Measurements from ENCODE around the gene MARCKSL1.
"Not testable (repeated sequence)": the region's sequence is repeated elsewhere in the genome, so short reads cannot be mapped to it uniquely, and the experiment has no call there.

Gene MARCKSL1, protein sequence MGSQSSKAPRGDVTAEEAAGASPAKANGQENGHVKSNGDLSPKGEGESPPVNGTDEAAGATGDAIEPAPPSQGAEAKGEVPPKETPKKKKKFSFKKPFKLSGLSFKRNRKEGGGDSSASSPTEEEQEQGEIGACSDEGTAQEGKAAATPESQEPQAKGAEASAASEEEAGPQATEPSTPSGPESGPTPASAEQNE

DNA sequence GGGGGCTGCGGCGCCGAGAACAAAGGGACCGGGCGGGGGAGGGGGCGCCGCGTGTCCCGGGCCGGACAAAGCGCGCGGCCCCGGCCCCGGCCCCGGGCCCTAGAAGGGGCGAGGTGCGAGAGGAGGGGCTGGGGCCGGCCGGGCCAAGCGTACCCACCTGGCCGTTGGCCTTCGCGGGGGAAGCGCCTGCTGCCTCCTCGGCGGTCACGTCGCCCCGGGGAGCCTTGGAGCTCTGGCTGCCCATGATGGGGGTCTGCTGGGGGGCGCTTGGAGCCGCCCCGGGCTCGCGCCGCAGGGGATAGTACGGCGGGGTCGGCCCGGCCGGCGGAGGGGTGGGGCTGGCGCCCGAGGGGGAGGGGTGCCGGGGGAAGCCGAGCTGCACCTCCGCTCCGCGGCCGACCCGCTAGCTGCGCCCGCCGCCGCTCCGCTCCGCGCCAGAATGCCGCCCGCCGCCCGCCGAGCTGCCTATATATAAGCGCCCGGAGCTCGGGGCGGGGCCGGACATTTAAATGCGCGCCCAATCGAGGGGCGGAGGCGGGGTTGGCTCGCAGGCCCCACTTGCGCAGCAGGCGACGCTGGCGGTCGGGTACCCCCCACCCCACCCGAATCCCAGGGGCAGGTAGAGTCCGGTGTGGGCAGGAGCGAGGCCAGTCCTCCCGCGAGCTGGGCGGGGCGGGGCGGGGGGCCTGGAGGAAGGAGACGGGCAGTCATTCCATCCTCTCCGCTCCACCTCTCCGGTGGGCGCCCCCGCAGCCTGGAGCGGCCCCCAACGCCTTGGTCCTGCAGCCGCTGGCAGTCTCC lies at the start of gene MARCKSL1:
TSS of gene MARCKSL1 (minus strand) at position 444 of the 801 bp plus-strand sequence. CDS start at position 244, 200 bp downstream.
- DNase-seq: peak; percentile 95

DNA sequence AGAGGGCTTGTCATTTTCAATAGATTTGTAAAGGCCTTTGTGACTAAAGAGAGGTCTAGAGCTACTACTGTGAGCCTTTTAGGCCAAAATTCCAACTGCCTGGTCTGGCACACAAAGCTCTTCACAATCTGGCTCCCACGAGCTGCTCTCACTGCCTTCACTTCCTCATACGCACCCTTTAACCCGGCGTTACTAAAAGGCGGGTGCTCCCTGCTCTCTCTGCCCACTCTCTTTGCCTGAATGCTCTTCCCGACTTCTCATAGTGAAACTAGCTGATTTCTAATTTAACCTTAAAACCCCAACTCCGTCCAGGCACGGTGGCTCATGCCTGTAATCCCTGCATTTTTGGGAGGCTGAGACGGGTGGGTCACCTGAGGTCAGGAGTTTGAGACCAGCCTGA lies 44.0 kb upstream of the MARCKSL1 start:
- DNase-seq: no peak

DNA sequence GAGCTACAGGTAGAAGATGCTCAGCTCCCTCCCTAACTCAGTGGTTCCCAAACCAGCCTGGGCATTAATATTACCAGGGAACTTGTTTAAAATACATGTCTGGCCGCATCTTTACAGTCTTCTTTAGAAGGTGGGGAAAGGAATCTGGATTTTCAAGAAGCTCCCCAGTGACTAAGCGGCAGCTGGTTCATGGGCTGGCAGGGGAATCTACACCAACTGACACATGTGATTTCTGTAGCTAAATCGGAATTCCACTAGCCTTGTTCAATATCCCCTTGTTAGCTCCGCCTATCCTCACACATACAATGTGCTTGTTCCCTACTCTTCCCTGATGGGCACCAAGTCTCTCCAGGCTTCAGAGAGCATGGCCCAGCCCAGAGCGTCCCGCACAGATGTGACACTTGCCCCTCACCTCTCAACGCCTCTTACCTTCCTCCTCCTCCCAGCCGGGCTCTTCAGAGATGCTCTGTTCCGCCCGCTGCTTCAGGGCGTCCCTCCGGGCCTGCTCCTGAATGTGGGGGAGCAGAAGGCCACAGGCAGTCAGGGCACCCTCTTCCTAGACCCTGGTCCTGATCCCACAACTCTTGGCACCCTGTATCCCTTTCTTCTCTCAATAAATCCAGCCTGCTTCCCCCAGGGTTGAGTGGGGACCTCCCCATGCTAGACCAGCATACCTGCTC lies 41.6 kb upstream of the MARCKSL1 start:
- DNase-seq: no peak

DNA sequence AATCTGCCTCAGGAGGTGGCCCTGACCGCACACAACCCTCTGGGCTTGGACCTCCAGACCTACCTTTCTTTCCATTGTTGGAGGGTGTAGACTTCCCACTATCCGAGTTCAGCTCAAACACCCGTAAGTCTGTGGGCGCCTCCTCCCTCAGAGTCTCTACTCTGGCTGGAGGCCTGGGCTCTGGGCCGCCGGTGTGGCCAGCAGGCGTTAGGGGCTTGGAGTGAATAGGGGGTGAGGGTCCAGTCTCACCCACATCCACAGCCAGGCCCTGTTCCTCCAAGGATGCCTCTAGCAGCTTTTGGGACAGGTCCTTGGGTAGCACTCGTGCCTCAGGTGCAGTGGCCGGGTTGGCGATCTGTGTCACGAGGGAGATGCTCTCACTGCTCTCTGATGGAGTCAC lies 40.2 kb upstream of the MARCKSL1 start:
- DNase-seq: no peak

DNA sequence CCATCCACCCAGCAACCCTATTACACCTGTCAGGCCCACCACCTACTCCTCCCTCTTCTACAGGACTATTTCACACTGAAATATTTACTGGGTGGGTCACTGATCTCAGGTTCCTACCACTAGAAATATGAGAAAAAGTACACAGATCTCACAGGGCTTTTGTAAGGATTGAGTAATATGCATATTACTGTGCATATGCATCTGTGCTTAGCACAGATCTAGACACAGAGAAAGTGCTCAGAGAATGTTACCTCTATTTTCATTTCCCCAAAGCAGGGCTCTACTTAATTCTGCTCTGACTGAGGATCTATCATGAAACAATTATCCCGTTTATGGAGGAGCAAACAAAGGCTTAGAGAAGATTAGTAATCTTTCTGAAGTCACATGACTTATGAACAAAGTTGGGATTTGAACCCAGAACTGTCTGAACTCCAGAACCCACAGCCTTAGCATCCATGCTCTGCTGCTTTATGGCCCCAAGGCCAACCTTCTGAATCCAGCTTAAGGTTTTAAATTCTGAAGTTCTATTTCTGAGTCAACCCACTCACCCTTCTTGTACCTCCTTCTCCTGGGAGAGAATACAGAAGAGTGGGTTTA lies 38.1 kb upstream of the MARCKSL1 start:
- no peak for DNase-seq

DNA sequence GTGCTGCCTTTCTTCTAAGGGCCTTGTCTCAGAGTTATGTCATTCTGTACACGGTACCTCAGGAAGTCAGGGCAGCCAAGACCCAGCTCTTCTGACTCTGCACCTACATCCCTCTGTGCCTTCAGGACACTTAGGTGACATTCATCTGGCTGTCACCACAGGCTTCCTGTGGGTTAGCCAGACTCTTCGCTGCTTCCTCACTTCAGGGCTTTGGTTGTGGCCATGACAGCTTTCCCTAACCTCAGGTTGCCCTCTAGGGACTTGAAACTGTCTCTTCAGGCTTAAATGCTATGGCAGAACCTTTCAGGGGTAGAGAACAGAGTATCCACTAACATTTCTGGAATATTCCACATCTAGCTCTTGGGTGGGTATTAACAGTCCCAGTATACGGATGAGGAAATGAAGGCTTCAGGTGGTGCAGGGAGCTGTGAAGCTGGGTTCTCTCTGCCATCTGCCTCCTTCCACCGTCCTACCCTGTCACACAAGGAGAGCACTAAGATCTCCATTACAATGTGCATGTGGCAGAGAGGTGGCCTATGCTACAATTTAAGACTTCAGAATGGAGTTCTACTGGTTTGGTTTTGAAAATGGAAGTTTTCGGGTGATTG lies 36.2 kb upstream of the MARCKSL1 start:
- DNase-seq: no peak

DNA sequence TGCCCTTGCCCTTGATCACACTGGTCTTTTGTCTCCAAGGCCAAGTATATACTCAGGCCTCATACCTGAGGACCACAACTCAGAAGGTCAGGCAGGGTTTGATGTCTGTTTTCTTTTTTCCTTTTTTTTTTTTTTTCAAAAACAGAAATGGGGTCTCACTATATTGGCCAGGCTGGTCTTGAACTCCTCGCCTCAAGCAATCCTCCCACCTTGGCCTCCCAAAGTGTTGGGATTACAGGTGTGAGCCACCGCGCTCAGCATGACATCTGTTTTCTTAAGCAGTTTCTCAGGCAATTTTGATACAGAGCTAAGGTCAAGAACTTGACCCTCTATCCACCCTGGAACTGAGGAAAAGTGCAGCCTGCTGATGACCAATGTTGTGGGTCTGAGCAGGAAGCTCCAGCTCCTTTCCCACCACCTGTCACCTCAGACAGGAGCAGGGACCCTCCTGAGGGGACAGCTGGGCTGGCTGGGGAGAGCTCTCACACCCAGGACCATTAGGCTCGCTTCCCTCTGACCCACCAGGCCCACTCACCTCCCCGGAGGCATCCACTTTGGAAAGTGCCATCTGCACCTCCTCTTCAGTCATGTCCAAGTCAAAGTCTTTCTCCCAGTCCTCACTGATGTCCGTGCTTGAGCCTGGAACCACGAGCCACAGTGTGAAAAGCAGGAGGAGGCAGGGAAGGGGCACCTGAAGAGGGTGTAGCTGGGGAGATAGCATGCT lies 32.0 kb upstream of the MARCKSL1 start:
- DNase-seq: no peak

DNA sequence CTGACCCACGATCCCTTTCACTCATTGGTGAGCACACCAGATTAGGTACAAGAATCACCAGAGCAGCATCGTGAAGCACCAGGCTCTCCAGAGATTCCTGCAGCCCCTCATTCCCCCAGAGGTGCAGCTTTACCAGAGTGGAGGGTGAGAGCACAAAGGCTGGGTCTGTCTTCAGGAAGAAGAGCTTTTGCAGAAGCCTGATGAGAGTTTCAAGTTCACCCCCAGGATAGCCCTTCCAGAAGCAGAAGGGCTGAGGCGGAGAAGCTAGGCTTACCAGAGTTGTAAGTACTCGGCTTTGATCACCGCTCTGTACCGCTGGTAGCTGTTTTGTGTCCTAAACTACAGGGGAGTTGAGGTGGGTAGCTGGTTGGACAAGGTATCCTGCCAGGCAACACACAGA lies 29.4 kb upstream of the MARCKSL1 start:
- DNase-seq: no peak

DNA sequence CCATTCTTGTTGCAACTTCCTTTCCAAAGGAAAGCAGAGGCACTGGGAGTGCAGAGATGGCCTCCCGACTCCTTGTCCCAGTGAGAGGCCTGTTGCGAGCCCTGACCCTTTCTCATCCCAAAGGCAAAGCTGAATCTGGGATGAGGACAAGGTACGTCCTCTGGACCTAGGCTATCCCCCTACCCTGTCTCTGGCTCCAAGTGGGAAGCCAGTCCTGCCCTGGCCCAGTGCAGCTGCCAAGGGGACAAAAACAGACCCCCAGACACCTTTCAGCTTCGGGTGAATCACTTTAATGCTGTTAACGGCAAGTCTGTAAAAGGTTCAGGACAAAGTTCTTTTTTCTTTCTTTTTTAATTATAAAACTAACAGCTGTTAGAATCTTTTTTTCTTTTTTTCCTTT lies 28.8 kb upstream of the MARCKSL1 start:
- DNase-seq: no peak

DNA sequence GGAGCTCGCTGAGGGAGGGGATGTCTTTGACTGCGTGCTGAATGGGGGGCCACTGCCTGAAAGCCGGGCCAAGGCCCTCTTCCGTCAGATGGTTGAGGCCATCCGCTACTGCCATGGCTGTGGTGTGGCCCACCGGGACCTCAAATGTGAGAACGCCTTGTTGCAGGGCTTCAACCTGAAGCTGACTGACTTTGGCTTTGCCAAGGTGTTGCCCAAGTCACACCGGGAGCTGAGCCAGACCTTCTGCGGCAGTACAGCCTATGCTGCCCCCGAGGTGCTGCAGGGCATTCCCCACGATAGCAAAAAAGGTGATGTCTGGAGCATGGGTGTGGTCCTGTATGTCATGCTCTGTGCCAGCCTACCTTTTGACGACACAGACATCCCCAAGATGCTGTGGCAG lies 27.7 kb upstream of the MARCKSL1 start:
- no peak for DNase-seq

DNA sequence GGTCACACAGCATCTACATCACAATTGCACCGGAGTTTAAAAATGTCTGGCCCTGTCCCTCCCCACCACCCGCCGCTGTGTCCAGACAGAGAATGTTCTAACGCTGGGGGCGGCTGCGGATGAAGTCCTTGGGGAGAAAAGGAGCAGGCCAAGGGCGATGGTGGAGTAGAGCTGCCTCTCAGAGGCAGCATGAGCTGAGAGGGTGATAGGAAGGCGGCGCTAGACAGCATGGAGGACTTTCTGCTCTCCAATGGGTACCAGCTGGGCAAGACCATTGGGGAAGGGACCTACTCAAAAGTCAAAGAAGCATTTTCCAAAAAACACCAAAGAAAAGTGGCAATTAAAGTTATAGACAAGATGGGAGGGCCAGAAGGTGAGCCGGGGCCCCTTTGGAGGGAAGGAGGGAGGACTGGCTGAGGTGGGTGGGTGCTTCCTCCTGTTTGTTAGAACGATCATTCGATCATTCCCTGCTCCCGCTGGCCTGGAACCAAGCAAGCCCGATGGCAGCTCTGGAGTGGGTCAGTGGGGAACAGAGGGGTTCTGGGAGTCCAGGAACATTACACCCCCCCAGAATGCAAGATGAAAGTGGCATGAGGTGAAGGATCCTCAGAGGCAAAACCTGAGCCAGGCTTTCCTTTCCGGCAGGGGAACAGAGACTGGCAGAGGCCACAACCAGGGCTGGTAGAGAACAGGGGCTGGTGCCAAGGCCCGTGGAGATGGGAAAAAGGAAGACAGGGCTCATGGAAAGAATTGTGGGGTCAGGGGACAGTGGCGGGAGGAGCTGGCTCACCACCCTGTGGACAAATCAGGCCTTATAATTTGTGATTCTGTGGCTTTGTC lies 26.7 kb upstream of the MARCKSL1 start, which contains the start of the genes FAM229A and TSSK3:
TSS of gene FAM229A (minus strand) at position 12 of the 840 bp plus-strand sequence. CDS start 394 bp downstream, outside the sequence.
TSS of gene TSSK3 (plus strand) at position 66 of the 840 bp plus-strand sequence. CDS start at position 229, 163 bp downstream.
- no peak for DNase-seq

DNA sequence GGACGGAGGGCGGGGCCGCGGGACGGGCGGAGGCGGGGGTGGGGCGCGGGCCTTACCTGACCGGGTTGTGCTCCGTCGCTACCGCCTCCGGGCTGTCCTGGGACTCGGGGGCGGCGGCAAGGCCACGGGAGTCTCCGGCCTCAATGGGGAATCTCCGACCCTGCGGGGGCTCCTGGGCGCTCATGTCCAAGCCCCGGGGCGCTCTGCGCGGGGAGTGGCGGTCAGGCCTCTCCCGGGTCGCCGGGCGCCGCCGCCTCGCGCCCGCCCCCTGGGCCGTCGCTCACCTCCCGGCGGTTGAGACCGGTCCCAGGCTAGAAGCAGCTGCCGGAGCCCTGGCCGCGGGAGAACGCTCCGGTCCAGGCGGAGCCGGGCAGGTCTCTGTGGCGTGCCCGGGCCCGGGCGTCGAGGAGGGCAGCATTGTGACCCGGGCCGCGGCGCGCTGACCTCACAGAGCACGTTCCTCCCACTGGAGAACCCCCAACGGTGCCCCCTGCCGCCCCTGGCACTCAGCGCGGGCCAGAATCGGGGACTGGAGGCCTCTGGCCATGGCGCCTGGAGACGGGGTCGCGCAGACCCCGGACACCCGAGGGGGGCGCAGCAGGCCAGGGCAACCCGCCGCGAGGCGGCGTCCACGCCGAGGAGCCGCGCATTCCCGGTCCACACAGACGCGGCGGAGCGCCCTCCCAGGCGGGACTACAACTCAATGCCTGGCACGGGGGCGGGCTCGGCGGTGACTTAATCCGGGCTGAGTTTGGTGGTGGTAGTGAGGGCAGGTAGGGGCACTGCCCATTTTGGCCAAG lies 25.8 kb upstream of the MARCKSL1 start:
- DNase-seq: peak; percentile 81

DNA sequence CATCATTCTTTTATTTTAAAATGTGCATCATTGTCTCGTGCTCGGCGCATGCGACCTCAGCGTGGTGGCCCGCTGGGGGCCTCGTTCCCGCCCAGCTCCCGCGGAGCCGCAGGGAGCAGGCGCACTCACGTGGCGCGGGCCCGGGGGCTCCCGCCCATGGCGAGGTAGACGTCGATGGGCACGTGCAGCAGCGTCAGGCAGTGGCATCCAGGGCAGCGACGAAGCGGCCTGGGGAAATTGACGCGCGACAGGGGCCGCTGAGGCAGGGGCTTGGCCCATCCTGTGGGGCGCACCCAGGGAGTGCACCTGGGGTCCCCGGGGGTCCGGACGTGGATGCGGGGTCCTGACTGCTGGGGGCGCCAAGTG lies 25.3 kb upstream of the MARCKSL1 start:
- no peak for DNase-seq

DNA sequence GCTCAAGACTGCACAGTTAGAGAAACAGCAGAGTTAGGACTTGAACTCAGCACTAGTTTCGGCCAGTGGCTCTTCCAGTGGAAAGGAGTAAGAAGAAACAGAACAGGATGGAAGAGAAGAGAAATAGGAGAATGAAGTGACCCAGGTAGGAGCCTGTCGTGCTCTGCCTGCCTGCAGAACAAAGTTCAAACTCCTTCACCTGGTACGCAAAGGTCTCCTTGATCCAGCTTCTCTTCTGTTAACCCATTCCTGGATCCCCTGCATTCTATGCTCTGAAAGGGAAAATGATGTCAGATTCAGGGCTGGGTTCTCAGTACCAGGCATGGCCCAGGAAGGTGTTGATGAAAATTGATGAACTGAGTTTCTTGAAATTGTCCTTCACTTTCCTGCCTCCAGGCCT lies 22.4 kb upstream of the MARCKSL1 start:
- no peak for DNase-seq

DNA sequence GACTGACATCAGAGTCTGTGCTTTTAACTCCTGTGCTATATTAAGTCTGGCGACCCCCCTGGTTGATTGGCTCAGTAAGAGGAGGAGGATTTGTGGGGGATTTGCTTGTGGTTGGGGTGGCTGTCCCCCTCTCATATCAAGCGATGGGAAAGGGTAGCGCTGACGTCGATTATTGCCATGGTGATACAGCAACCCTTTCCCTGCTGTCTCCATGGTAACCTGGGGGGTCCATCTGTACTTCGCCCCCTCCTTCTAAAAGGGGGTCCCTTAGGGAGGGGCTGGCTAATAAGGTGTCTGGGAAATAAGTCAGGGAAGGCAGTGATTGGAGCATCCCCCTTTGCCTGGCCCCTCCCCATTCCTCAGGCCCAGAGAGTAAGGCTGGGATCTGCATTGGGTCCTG lies 21.6 kb upstream of the MARCKSL1 start:
- no peak for DNase-seq

DNA sequence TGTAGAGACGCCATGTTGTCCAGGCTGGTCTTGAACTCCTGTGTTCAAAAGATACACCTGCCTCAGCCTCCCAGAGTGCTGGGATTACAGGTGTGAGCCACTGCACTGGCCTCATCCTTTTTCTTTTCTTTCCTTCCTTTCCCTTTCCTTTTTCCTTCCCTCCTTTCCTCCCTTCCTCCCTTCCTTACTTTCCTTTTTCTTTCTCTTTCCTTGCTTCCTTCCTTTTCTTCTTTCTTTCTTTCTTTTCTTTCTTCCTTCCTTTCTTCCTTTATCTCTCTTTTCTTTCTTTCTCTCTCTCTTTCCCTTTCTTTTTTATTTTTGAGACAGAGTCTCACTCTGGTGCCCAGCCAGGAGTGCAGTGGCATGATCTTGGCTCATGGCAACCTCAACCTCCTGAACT lies 20.4 kb upstream of the MARCKSL1 start:
- DNase-seq: no peak

DNA sequence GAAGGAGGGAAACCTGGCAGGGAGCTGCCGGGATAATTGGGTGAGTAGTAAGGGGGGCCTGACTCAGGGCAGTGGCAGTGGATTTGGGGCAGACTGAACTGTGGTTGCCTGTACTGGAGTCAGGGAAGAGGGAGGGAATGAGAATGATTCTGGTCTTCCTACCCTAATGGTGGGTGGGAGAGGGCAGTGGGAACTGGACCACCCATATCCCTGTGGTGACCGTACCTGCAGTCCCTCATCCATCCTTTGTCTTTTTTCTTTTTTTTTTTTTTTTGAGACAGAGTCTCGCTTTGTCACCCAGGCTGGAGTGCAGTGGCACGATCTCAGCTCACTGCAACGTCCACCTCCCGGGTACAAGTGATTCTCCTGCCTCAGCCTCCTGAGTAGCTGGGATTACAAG lies 19.7 kb upstream of the MARCKSL1 start:
- not testable (repeated sequence) for DNase-seq

DNA sequence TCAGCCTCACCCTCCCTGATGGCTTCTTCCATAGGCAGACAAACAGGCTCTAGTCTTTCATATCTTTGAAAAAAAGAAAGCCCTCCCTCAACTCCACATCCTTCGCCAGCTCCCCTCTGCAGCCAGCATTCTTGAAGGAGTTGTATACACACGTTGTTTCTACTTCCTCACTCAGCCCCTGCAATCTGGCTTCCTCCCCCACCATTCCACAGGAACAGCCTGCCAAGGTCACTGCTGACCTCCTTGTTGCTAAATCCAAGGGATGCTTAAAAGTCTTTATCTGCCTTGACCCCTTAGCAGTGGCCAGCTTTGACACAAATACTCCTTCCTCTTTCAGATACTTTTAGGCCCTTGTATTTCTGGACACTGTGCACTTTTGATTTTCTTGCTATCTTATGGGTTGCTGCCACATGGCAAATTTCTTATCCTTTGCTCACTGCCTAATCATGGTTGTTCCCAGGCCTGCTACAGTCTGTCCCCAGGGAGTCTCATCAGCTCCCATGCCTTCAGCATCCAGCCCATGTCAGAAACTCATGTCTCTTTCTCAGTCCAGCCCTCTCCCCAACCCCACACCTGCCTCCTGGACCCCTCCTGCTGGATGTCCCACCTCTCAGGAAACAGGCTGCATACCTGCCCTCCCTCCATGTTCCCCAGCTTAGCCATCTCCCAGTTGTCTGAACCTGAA lies 18.0 kb upstream of the MARCKSL1 start:
- DNase-seq: no peak

DNA sequence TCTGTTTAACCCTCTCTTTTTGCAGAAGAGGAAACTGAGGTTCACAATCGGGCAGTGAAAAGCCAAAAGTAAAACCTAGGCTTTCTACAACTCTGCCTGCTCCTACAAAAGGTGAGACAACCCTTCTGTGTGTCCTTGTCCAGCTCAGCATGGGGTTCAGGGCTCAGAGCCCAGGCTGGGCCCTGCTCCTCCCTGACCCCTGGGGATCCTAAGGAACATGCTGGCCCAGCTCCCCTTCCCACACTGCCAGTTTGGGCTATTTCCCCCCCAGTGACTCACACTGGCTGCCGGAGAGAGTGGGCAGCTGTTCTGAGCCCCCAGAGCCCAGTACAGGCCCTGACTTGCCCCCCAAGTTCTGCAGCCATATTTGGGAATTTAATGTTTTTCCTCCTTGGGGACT lies 17.4 kb upstream of the MARCKSL1 start:
- DNase-seq: no peak
